DOHH2 (cell line): Measurements from ENCODE around the gene PEPD.

Source experiments
- EZH2phosphoT487 ChIP-seq: fragments of 200-600 bp; sonication (generic); IDR thresholded peaks from 2 replicates; pipeline ENCODE4 v1.6.1; 2017; ENCODE audit warnings: borderline replicate concordance, mild to moderate bottlenecking, antibody characterized with exemption, low read length, moderate library complexity, mixed read lengths
- TF ChIP-seq, protein P1 (sequence below): fragments of 200-600 bp; sonication (generic); IDR thresholded peaks from one replicate; pipeline ENCODE4 v1.5.1; 2014; ENCODE audit warnings: antibody characterized with exemption, mild to moderate bottlenecking, low read depth, low read length; ENCODE audit not compliant: poor library complexity, severe bottlenecking

- TF ChIP-seq, protein P1, sequence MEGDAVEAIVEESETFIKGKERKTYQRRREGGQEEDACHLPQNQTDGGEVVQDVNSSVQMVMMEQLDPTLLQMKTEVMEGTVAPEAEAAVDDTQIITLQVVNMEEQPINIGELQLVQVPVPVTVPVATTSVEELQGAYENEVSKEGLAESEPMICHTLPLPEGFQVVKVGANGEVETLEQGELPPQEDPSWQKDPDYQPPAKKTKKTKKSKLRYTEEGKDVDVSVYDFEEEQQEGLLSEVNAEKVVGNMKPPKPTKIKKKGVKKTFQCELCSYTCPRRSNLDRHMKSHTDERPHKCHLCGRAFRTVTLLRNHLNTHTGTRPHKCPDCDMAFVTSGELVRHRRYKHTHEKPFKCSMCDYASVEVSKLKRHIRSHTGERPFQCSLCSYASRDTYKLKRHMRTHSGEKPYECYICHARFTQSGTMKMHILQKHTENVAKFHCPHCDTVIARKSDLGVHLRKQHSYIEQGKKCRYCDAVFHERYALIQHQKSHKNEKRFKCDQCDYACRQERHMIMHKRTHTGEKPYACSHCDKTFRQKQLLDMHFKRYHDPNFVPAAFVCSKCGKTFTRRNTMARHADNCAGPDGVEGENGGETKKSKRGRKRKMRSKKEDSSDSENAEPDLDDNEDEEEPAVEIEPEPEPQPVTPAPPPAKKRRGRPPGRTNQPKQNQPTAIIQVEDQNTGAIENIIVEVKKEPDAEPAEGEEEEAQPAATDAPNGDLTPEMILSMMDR = no peak
- no peak for TF ChIP-seq EZH2phosphoT487
These were observed 132.7 kb downstream of the PEPD start for GRCh38 chr19:33388725-33389420.
